GM15510 (cell line): Measurements from ENCODE around the gene SLC22A17.

Source experiments
- POLR2A ChIP-seq: IDR thresholded peaks from 3 replicates; pipeline ENCODE4 v1.6.1; 2011; ENCODE audit warnings: borderline replicate concordance; ENCODE audit not compliant: insufficient read length; ENCODE audit errors: extremely low read depth

The SLC22A17 gene

DNA sequence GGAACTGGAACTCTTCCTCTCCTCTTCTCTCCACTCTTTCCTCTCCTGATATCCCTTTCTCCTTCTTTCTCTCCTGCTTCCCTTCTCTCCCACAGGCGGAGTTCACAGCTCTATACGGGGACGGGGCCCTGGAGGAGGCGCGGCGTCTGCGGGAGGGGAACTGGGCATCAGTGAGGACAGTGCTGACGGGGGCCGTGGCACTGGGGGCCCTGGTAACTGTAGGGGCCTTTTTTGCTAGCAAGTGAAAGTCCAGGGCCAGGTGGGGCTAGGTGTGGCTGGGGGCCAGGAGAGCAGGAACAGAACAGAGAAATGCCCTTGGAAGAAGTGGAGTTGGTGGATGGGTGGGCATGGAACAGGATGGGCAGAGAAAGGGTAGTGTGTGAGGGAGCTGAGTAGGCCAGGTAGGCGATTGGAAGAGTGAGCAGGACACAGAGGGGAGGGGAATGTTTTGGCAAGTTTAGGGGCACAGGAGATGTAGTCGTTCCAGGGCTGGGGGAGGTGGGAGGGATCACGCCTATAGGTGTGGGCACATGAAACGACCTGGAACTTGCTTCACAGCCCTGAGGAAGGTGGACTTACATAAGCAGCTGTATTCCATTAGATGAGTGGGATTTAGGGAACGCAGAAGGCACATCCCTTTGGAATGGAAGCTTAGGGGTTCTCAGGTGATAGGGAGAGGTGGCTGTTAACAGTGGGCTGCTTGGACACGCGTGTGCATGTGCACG, 43.8 kb downstream of the SLC22A17 start:
- no peak for TF ChIP-seq POLR2A

DNA sequence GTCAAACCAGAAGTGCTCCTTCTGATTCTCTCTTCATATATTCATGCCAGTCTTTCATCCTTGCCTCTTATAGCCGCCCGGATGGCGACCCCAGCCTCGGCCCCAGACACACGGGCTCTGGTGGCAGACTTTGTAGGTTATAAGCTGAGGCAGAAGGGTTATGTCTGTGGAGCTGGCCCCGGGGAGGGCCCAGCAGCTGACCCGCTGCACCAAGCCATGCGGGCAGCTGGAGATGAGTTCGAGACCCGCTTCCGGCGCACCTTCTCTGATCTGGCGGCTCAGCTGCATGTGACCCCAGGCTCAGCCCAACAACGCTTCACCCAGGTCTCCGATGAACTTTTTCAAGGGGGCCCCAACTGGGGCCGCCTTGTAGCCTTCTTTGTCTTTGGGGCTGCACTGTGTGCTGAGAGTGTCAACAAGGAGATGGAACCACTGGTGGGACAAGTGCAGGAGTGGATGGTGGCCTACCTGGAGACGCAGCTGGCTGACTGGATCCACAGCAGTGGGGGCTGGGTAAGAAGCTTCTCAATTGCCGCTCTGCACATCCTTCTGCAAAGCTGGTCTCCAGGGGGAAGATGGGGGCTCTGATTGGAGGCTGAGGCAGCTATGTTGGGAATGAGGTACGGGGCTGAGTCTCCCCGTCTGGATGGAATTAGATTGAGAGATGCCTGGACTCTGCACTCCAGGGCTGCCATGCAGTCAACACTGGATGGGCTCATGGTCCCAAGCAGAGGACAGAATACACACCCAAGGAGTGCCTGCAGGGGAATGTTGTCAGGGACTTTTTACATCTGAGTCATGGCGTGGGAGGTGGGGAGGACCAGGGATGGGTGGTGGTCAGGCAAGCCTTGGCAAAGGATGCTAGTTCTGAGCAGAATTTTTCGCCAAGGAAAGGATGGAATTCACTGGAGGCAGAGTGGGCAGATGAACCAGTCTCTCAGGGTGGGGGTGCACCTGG, 44.7 kb downstream of the SLC22A17 start:
- no peak for TF ChIP-seq POLR2A

DNA sequence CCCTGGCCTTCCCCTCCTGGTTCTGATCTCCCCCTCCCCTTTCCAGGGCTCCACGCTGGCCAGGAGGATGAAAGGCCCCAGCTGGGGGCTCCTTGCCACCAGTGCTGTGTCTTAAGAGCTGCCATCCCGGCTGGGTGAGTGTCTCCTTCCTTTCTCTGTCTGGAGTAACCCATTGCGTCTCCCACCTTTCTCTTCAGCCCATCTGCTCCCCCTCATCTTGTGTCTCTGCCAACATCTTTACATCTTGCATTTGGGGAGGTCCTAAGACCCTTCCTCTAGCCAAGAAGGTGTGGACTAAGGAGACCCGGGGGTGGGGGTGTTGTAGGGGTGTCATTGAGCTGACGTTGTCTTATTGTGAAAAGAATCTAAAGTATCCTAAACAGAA, 45.5 kb downstream of the SLC22A17 start:
- no peak for TF ChIP-seq POLR2A

DNA sequence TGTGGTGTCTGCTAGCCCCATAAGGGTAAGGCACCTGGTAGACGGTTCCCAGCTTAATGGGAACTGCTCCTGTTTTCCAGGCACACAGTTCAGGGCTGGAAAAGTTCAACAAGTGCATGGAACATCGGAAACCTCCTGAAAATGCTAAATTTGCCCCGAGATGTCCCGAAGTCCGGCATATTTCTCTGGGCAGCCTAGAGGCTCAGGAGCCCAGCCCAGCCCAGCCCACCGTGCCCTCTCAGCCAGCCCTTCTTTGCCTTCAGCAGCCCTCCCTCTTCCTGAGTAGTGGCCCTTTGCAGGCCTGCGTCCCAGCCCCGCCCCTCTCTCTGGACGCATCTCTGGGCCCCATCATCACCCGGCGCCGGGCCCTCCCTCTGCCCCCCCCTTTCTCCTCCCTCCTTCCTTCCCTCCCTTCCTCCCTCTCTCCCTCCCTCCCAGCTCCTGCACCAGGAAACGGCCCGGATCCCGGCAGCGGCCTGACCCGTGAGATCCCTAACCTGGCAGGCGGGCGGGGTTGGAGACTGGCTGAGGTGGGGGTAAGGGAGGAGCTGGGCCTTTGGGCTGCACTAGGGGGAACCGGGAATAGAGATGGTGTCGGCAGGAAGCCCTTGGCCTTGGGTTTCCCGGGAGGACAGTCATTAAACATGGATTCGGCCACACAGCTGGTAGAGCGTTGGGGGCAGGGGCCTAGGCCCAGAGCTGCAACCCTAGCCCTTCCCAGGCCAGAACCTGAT, 46.1 kb downstream of the SLC22A17 start, which contains the start of gene BCL2L2:
BCL2L2 (plus strand) TSS at position 422 of the 734 bp plus-strand sequence. CDS start 935 bp downstream, outside the sequence.
- peak; percentile 85 for TF ChIP-seq POLR2A

DNA sequence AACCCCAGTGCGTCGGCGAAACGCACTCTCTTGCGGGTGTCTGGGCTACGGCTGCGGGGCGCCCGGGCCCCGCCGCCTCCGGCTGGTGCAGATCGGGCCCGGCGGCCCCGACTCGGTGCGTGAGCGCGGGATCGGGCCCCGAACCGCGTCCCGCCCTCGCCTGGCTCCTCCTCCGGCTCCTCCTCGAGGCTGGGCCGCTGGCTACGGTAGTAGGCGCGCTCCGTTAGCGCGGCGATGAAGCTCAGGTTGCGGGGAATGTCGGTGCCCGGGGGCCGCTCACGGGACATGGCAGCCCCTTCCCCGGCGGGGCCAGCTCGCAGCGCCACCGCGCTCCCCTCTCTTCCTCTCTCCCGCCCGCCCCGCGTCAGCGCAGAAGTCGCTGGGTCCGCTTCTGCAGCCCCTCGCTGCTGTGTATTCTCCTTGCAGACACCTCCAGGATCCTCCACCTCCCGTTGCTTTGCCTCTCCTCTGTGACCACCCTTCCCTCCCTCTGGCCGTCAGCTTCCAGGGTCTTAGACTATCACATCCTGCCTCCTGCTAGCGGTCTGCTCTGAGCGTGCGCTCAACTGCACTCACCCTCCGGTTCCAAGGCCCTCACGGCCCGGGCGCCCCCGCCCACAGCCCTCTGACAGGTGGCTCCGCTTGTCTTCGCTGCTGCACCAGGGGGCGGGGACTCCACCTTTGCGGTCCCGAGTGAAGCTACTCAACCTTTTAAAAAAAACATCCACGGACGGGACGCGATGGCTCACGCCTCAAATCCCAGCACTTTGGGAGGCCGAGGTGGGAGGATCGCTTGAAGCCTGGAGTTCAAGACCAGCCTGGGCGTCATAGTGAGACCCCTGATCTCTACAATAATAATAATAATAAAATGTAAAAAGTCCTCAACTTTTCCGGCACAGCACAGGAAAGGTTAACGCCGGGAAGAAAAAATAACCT, 50.1 kb downstream of the SLC22A17 start, which contains the start of gene PPP1R3E:
PPP1R3E (minus strand) TSS at position 570 of the 936 bp plus-strand sequence; CDS start at position 287, 283 bp downstream.
- peak; percentile 77 for TF ChIP-seq POLR2A

DNA sequence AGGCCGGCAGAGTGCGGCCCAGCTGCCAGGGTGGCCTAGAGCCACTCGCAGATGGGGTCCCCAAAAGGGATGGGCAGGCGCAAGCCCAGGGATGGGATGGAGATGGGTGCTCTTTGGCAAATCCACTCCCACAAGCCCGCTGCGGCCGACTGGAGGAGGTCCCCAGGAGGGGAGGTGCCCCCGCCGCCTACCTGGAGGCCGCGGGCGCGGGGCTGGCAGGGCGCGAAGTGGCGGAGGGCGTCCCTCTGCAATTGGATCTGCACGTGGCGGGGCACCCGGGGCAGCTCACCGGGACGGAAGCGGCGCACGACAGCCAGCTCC, 50.8 kb downstream of the SLC22A17 start:
- peak; percentile 73 for TF ChIP-seq POLR2A

DNA sequence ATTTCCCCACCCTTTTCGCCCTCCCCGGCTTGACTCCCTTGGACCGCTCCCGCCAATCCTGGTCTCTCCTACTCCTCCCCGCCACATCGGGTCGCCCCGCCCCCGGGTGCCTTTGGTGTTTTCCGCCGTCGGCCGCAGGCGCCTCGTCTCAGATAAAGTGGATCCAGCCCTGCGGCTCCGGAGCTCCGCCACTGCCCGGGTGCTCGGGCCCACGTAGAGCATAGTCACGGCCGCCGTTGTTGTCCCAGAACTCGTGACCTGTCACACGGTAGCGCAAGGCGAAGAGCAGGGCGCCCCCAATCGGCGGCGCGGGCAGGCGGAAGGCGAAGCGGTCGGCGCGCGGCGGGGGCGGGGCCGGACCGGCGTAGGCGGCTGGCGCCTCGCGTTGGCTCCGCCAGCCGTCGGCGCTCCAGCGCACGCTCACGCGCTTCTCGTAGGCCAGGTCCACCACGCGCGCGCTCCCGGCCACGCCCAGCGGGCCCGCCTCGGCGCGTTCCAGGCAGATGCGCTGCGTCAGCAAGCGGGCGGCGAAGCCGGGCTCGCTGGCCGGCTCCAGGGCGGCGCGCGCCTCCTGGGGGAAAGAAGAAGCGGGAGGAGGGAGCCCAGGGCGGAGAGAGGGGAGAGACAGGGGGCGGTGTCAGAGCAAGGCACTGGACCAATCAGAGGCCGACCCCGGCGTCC, 51.3 kb downstream of the SLC22A17 start:
- peak; percentile 63 for TF ChIP-seq POLR2A

DNA sequence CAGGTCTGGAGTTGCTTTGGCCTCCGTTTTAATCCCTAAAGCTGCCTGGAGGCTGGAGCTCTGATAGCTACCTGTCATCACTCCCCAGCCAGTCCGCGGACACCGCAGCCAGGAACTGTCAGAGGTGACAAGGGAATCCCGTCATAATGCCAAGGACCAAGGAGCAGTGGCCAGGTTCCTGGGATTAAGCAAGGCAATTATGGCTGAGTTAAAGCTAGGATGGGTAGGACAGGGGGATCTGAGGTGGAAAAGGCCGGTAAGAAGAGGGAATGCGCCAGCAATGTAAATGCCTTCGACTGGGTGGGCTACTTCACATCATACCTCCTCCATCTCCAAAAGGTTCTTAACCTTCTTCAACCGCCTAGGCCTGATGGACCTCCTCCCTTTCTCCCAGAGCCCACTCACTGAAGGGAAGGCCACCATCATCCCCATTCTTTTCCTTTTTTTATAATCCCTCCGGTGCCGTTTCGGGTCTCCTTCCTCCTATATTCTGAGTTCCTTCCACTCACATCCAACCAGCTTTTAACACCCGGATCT, 51.9 kb downstream of the SLC22A17 start:
- TF ChIP-seq POLR2A: no peak

DNA sequence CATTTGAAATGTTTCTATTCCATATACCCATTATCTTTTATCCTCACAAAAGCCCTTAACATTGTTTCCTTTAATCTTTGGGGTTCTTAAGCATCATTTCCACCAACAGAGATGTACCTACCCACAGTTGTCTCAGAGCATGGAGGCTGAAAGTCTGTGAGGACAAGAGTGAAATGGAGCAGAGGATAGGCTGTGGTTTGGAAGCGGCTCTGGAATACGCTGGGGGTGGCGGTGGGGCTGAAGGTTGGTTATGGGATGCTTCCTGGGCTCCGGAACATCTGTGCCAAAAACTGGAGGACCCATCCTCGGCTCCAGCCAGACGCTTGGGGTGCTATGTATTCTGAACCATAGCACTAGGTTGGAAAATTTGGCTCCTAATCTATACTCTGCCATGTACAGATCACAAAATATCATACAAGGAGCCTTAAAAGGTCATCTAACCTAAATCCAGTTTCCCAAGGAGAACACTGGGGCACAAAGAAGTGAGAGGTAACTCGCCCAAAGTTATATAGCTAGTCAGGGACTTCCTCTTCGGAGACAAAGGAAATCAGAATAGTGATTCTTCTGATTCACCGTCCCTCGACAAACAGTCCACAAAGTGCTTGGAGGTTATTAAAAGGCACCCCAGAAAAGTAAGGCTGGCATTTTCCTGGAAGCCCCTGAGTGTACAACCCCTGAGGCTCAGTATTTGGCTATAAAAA, 52.6 kb downstream of the SLC22A17 start:
- no peak for TF ChIP-seq POLR2A

DNA sequence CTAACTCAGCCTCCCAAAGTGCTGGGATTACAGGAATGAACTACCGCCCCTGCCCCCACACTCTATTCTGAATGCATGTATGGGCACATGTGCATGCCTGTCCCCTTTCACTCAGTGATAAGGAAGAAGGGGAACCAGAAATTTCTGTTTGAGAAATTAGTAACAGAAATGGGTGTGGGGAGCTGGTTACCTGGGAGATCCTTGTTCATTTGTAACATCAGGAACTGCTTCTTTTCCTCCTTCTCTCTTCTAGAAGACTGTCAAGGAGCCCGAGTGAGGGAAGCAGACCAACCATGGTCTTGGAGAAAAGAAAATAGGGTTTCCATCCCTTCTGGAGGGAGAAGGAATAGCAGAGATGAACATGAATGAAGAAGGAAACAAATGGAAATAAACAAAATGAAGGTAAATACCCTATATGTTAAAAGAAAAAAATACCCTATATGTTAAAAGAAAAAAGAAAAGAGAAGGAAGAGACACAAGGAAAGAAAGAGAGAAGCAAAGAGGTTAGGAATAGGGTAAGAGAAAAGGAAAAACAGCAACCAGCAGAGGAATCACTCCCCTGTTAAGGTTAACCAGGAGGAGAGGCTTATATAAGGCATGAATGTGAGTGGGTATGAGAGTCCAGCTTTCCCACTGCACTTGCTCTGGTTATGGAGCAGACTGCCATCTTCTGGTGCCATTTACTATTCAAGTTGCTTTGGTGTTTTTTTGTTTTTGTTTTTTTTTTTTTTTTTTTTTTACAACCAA, 53.3 kb downstream of the SLC22A17 start:
- TF ChIP-seq POLR2A: no peak

DNA sequence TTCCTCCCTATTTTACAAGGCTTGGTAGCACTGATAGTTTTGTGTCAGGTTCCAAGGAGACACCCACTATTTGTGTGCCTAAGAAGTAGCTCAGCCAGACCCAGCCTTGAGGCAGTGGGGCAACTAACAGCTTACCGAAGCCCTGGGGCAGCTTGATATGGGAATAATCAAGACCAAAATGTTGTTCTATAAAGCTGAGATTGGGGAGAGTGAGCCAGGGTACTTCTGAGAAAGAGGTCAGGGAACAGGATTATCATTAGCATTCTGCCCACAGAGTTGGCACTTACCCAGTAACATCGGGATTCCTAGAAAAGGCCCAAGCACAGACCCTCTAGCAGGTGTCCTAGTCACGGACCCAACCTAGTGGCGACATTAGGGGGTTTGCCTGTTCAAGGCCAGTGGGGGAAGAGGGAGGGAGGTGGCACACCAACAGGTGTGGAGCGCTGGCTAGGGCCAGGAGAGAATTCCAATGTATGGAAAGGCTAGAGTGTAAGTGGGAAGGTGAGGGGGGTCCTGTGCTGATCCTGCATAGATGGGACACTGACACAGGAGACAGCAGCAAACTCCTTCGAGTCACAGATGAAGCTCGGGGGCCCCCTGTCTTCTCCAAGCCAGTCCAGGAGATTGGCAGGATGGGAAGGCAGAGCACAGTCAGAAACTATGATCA, 54.9 kb downstream of the SLC22A17 start:
- no peak for TF ChIP-seq POLR2A
